Liver (tissue), 3 donors: ENCODE data around the gene SLC9A2.

Experiments
- CTCF ChIP-seq: fragments of 150-350 bp; IDR thresholded peaks from 2 replicates; pipeline ENCODE4 v1.5.1; 2017; ENCODE audit warnings: improper control_type of control experiment, low read depth, low read length; ENCODE audit not compliant: missing input control
- JUND ChIP-seq, 2 donors: IDR thresholded peaks; 2 replicates each; pipeline ENCODE4 v1.6.1; 2016; ENCODE audit warnings: antibody characterized with exemption in 2 of 2
- MAX ChIP-seq: IDR thresholded peaks from 2 replicates; pipeline ENCODE4 v1.6.1; 2016; ENCODE audit warnings: antibody characterized with exemption
- RAD21 ChIP-seq, 2 donors: IDR thresholded peaks; 2 replicates each; pipeline ENCODE4 v1.6.1; 2016; ENCODE audit warnings: antibody characterized with exemption in 2 of 2, mild to moderate bottlenecking in 2 of 2
- REST ChIP-seq: IDR thresholded peaks from 2 replicates; pipeline ENCODE4 v1.6.1; 2016; ENCODE audit warnings: antibody characterized with exemption, mild to moderate bottlenecking
- ZBTB33 ChIP-seq: IDR thresholded peaks from 2 replicates; pipeline ENCODE4 v1.6.1; 2016; ENCODE audit warnings: antibody characterized with exemption
- donor health status: healthy.
- donor health status: healthy.

- TF ChIP-seq CTCF: no peak
- no peak for TF ChIP-seq RAD21 (IDR thresholded peaks at IDR 0.05)
- no peak for TF ChIP-seq MAX
- no peak for TF ChIP-seq JUND (IDR thresholded peaks at IDR 0.05)
- no peak for TF ChIP-seq ZBTB33
- TF ChIP-seq REST: no peak
These were observed 3.3 kb downstream of the SLC9A2 start for GRCh38 chr2:102622646-102623045.
